Measurements from ENCODE around the gene RHOBTB3. TPM values are rescaled to one million over a fixed set of nuclear protein-coding genes. Genes with fewer than 3 reads are reported as not detected.

The RHOBTB3 gene
- total and polyA plus RNA-seq, 4 donors, result 12.9 to 150 (median 30.6) TPM

- WGBS, 2 donors, result 83 to 86% methylated on average over 2 of the region's 2 CpGs
- H3K9ac ChIP-seq (ENCODE audit: insufficient read depth in 1 of 2, low read length in 2 of 2), result no peak overlapping the region
These were observed 12.4 kb upstream of the RHOBTB3 start for GRCh38 chr5:95718738-95719137.

GRCh38 chr5:95720094-95720786 is 10.9 kb upstream of the RHOBTB3 start:
- H3K9ac ChIP-seq (ENCODE audit: insufficient read depth in 1 of 2, low read length in 2 of 2), result no peak overlapping the region
- TF ChIP-seq CTCF (IDR thresholded peaks at IDR 0.05; ENCODE audit: control extremely low read depth, extremely low read depth), result no peak
- no peaks in the 10 kb centered on the region for H3K9me3 ChIP-seq (ENCODE audit: control insufficient read depth in 4 of 4, insufficient read depth in 3 of 4, low read length in 3 of 4)
- ATAC-seq (ENCODE audit: insufficient read depth, low FRiP score) (no peak), DNase-seq (peak; percentile 25 to 38 (median 28))
- no peaks in the 10 kb centered on the region for H3K36me3 ChIP-seq (ENCODE audit: control insufficient read depth in 4 of 4, insufficient read depth in 4 of 4, low read length in 4 of 4)
- H3K27me3 ChIP-seq (ENCODE audit: control insufficient read depth in 3 of 3, insufficient read depth in 3 of 3, low read length in 2 of 3), result peaks cover 0 to 4% (median 2%) of the 10 kb centered on the region in 3 donors
- H3K4me1 ChIP-seq (ENCODE audit: control insufficient read depth in 5 of 5, insufficient read depth in 5 of 5, low read length in 5 of 5), result peaks cover 0 to 41% (median 5%) of the 10 kb centered on the region in 5 donors
- no peak overlapping the region for H3K27ac ChIP-seq (ENCODE audit: low read depth in 1 of 2, low read length in 1 of 2)
- H3K4me3 ChIP-seq, result no peak overlapping the region
- WGBS, 2 donors, result 64 to 73% methylated on average over 3 of the region's 3 CpGs

More at GRCh38 chr5:95718738-95719137, 12.4 kb upstream of the RHOBTB3 start:
- peaks cover 0 to 35% (median 4%) of the 10 kb centered on the region in 5 donors for H3K4me1 ChIP-seq (ENCODE audit: control insufficient read depth in 5 of 5, insufficient read depth in 5 of 5, low read length in 5 of 5)
- H3K27ac ChIP-seq (ENCODE audit: low read depth in 1 of 2, low read length in 1 of 2), result no peak overlapping the region
- H3K27me3 ChIP-seq (ENCODE audit: control insufficient read depth in 3 of 3, insufficient read depth in 3 of 3, low read length in 2 of 3), result peaks cover 0 to 4% (median 2%) of the 10 kb centered on the region in 3 donors
- ATAC-seq (ENCODE audit: insufficient read depth, low FRiP score) (no peak), DNase-seq (no peak)
- H3K9me3 ChIP-seq (ENCODE audit: control insufficient read depth in 4 of 4, insufficient read depth in 3 of 4, low read length in 3 of 4), result no peaks in the 10 kb centered on the region
- no peak overlapping the region for H3K4me3 ChIP-seq
- no peak for TF ChIP-seq CTCF (IDR thresholded peaks at IDR 0.05; ENCODE audit: control extremely low read depth, extremely low read depth)
- H3K36me3 ChIP-seq (ENCODE audit: control insufficient read depth in 4 of 4, insufficient read depth in 4 of 4, low read length in 4 of 4), result no peaks in the 10 kb centered on the region

GRCh38 chr5:95721582-95722295 is 9.4 kb upstream of the RHOBTB3 start:
- Histone ChIP-seq H3K4me1 (ENCODE audit: control insufficient read depth in 5 of 5, insufficient read depth in 5 of 5, low read length in 5 of 5) (peaks cover 0 to 55% (median 7%) of the 10 kb centered on the region in 5 donors), H3K9ac (ENCODE audit: insufficient read depth in 1 of 2, low read length in 2 of 2) (no peak overlapping the region), H3K9me3 (ENCODE audit: control insufficient read depth in 4 of 4, insufficient read depth in 3 of 4, low read length in 3 of 4) (no peaks in the 10 kb centered on the region), H3K36me3 (ENCODE audit: control insufficient read depth in 4 of 4, insufficient read depth in 4 of 4, low read length in 4 of 4) (no peaks in the 10 kb centered on the region), H3K27me3 (ENCODE audit: control insufficient read depth in 3 of 3, insufficient read depth in 3 of 3, low read length in 2 of 3) (peaks cover 0 to 4% (median 2%) of the 10 kb centered on the region in 3 donors), H3K27ac (ENCODE audit: low read depth in 1 of 2, low read length in 1 of 2) (no peak overlapping the region), H3K4me3 (no peak overlapping the region)
- 19 to 37% methylated on average over 1 of the region's 1 CpG for WGBS, 2 donors
- TF ChIP-seq CTCF (IDR thresholded peaks at IDR 0.05; ENCODE audit: control extremely low read depth, extremely low read depth), result no peak
- ATAC-seq (ENCODE audit: insufficient read depth, low FRiP score), result no peak
- peak; percentile 33 to 85 (median 84) for DNase-seq
